HG02852 (cell line): Measurements from ENCODE around the gene WWOX.

ENCODE experiments used
- ATAC-seq: cut with Tn5 transposase; IDR thresholded peaks from one replicate; pipeline ENCODE4 v1.9.1; 2021; ENCODE audit warnings: mild to moderate bottlenecking, moderate library complexity; ENCODE audit not compliant: unreplicated experiment

Gene WWOX

DNA sequence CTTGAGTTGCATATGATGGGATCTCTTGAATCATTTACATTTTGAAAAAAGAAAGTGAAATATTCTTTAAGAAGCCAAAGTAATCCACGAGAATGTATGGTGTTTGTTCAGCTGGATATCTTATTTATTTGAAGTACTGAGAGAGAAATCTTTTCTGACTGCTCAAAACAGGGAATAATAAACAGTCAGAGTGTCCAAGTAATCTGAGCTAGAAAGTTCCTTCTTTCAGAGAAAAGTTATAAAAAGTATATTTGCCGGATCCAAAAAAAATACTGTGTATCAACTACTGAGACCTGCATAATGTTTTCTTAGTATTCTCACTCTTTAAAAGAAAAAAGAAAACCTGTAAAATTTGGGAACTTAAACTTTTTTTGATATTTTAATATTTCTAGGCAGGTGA, 350.8 kb downstream of the WWOX start:
- no peak for ATAC-seq

DNA sequence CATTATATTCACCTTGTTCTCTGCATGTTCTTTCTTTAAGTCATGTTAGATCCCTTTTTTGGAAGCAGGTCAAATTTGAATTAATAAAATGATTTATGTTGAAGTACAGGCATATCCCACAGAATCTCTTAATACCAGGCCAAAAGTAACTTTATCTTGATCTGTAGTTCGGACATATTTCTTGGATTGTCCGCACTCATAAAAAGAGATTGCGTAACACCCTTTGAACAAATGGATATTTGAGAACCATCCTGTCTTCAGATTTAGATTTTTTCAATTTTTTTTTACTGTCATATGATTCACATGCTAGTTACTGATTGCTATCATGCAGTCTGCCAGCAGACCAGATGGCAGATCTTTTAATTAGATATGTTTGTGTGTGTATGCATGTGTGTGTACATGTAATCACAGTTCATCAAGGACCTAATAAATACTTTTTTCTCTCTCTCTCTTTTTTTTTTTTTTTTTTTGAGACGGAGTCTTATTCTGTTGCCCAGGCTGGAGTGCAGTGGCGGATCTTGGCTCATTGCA, 352.6 kb downstream of the WWOX start:
- no peak for ATAC-seq

DNA sequence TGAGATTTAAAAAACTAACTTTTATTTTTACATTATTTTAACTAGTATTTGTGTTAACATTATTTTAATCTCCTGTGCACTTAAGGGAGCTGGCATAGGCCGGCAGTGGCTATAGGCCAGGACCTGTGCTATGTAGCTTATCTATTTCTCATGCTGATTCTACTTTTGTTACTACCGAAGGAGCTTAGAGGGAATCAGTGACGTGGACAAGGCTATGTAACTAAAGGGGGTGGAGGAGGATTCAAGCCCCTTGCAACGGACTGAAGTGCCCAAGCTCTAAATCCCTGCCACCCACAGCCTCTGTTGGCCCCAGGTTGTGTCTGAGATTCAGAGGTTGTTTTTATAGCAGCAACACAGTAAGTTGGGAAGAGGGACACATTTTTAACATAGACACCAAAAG, 356.4 kb downstream of the WWOX start:
- ATAC-seq = no peak

DNA sequence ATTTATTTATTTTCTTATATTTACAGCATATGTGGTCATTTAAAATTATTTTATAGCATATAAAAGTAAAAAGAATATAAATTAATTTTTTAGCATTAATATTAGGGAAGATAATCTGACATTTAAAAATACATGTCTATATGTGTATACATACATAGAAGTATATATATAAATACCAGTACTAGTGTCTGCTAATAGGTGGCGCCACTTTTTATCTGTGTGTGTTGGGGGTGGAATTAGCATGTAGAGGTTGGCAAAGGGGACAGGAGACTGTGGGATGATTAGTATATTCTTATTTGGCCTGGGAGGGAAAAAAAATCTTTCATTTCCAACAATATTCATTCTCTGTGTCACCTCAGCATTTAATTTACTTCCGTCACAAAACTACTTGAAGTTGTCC, 359.1 kb downstream of the WWOX start:
- no peak for ATAC-seq

DNA sequence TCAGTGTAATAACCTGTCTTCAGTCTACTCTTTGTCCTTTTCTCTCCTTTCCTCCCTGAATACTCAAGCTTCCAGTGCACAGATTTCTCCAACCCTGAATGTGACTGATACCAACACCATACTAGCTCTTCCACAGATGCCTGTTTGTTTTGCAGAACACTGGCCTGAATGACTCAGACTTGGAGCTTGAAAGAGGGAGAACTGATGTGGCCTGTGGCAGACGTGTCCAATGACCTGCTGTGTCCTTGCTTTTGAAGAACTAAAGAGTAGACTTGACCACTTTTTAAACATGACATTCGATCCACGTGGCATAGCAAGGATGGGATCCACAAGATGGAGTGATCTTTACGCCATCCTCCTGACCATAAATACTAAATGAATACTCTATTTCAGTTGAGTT, 361.0 kb downstream of the WWOX start:
- ATAC-seq = no peak

DNA sequence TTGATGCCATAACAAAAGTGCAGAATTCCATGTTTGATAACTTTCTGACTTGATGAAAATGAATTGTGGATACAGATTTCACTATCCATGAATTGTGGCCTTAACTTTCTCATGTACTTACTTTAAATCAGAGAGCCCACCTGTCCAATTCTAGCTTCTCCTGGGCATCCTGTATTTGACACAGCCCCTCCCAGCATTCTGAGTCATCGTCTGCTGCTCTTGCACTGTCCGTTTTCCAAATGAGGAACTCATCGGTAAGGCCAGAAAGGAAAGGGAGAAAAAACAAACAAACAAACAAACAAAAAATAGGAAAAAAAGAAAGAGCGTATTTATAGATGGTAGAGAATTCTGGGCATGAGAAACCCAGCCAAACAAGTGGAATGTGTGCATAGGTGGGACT, 361.6 kb downstream of the WWOX start:
- no peak for ATAC-seq

DNA sequence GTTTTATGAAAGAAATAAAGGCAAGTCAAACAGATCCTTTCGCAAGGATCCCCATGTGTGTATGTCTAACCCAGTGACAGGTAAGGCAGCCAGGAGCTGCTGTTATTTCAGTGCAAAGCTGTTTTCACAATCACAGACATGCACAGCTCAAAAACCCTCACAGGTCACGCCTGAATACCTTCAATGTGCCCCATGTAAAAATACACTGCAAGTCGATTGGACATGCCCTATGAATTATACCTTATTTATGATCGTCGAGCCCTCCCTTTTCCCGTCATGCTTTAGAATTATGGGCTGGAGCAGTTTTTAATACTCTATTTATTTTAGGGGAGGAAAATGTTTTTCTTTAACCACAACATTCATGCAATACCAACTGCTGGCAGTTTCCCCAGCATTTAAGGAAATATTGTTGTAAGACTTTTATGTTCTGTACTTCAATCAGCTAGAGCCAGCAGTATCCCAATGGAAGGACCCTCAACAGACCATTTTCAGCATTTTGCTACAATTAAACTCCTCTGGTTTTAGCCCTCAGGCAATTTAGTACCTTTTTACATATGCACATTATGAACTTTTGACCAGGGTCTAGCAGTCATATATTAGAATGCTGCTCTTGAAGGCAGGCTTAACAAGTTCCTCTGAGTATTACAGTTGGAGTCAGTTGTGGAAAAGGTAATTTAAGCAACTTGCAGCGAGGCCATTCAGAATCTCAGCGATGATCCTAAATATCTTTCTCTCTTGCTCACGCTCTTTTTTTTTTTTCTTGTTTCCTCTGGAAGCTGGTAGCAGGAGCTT, 362.2 kb downstream of the WWOX start:
- ATAC-seq = no peak

DNA sequence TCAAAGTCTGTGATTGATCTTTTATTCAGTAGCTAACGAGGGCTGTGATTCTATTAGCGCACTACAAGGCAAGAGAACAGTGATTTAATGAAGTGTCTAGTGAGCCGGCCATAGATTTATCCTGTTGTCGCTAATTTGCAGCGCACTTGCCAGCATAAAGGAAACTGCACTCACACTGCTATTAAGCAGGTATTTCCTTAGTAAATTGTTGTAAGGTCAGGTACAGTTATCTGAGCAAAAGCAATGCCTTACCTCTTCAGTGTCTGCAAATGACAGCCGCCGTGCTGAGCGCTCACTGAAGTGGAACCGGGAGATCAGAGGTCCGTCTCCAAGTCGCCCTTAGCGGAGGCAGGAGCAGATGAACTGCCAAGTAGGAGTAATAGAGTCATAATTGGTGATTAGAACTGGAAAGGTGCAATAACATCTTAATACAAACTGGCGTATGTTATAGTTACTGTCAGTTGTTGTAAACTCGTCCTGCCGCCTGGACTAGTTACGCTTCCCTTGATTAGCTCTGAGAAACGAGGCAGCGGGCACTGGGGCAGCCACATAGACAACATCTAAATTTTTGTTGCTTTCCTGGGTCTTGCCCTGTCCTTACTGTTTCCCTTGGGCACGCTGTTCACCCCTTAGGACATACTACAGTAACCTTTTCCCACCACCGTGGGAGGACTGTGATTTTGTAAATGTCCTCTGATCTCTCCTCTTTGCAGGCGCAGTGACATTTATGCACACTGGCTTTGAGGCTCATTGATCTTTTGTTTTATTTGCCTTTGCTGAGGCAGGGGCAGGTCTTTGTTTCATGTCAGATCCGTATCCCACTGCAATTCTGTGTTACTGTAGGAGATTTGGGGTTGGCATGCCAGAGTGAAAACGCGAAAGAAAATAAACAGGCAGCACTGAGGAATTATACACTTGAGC, 363.1 kb downstream of the WWOX start:
- no peak for ATAC-seq

DNA sequence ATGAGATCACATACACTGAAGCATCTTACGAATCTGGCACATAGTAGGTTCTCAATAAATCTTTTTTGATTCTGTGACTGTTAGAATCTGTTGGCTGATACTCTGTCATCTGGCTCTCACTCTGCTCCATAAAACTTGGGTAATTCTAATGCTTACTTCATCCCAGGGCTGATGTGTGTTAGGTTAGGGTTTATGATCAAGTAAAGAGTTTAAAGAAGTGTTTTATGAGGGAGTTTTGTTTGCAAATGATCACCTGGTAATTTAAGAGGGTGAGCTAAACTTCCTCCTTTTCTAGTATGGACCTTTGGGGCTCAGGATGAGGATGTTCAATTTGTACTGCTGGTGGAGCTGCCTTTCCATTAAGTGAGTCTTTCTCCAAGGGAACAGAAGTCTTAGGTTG, 364.1 kb downstream of the WWOX start:
- ATAC-seq = no peak

DNA sequence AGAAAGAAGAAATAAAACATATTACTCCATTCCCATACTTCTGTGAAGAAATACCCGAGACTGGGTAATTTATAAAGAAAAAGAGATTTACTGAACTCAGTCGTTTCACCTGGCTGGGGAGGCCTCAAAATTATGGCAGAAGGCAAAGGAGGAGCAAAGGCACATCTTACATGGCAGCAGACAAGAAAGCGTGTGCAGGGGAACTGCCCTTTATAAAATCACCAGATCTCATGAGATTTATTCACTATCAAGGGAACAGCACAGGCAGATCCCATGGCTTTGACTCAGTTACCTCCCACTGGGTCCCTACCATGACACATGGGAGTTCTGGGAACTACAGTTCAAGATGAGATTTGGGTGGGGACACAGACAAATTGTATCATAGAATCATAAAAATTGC, 365.4 kb downstream of the WWOX start:
- ATAC-seq = no peak

DNA sequence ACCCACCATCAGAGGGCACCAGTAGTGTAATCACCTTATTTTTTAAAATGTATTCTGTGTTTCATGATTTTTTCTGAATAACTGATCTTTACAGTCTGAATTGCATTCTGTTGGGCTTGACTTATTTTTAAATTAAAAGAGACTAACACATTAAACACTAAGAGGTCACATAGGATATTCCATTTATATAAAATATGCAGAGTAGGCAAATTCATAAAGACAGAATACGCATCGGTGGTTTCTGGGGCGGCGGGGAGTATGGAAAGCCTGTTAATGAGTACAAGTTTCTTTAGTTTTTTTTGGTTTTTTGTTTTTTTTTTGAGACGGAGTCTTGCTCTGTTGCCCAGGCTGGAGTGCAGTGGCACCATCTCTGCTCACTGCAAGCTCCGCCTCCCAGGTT, 366.3 kb downstream of the WWOX start:
- ATAC-seq = no peak

DNA sequence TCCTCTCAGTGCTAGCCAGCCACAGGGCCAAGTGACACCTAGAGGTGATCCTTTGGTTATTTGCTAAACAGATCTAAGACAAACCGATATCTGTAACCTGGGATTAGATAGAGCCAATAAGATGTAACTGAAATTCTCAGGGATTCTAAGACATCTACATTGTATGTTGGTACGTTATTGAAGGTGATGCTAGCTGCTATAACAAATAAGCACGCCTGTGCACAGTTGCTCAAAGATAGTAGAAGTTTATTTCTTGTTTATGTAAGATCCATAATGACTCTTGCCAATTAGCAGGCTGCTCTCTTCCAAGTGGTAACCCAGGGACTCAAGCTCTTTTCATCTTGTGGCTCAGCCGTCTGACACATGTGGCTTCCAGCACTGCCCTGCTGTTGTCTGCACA, 370.3 kb downstream of the WWOX start:
- no peak for ATAC-seq

DNA sequence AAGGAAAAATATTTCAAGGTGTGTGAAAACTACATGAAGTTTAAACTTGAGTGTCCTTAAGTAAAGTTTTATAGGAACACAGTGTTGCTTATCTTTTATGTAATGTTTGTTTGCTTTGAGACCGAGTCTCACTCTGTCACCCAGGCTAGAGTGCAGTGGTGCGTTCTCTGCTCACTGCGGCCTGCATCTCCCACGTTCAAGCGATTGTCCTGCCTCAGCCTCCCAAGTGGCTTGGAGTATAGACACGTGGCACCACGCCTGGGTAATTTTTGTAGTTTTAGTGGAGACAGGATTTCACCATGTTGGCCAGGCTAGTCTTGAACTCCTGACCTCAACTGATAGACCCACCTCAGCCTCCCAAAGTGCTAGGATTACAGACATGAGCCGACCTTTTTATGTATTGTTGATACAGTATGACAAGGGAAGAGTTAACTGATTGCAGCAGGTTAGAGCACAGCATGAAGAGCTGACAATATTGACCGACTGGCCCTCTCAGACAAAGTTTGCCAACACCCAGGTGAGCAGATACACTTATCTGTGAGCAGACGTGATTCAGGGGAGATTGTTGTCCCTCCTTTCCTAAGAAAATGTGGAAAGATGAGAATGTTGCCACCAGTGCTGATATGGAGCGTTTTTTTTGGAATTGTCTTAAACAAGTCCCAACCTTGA, 373.7 kb downstream of the WWOX start:
- no peak for ATAC-seq

DNA sequence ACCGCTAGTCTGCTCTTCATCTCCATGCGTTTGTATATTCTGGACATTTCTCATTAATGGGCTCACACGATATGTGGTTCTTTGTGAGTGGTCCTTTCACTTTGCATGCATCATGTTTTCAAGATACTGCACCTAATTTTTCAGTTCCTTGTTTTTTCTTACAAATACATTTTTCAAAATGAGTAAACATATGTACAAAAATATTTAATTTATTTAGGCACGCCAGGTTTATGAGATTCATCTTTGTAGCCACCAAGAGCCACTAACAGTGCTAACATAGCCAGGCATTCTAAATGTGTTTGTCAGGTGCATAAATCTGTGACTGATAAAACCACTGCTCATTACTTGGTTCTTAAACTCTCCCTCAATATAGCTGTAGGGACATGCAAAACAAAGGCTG, 375.3 kb downstream of the WWOX start:
- ATAC-seq = peak; percentile 87

DNA sequence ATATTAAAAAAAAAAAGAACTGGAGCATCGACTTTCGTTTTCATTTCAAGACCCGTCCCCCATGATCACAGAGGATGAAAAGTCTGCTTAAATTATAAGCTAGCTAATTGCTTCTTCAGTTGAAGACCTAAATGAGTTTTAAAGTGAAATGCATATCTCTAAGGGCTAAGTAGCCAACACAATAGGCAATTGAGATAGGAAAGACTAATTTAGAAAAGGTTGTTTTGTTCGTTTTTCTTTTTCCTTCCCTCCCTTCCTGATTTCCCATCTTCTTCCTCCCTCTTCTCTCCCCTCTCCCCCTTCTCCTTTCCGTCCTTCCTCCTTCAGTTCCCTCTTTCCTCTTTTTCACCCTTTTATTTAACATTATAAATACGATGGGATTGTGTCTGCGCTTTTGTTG, 377.2 kb downstream of the WWOX start:
- ATAC-seq = no peak

DNA sequence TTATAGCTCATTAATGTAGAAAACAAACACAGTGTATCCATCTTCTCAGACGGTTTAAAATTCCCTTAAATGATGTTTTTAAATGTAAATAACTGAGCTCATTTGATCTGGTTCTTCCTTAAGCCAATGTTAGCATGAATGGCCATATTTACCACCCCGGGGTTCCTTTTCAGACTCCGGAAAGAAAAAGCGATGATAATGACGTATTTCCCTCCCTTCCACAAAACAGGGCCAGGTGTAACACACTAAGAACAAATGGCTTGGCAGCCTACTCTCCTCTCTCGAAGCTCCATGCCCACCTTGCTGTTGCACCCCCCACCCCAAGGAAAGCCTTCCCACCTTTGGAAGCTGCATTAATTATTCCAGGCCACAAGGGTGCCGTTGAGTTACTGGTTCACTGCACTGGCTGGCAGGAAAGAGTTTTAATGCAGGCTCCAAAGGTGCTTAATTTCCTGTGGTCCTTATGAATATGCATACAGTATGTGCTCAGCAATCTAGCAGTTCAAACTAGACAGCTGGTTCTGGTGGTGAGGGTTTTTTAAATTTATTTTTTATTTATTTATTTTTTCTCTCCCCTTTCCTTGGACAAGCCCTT, 378.9 kb downstream of the WWOX start:
- no peak for ATAC-seq

DNA sequence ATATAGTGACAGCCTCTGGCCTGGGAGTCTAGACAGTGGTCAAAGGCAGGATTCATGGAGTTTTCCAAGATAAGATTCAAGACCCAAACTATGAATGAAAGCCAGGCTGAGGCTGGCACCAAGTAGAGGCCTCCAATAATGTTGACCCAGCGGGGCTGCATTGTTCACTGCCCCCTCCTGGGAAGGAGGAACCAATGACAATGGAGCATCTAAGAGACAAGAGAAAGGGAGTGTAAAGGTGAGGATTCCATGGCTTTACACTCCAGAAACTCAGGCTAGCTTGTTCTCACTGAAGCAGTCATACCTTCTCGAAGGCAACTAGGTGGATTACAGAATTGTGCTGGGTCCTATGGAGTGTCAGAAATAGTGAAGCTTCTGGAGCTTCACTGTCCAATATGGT, 380.3 kb downstream of the WWOX start:
- ATAC-seq = no peak

DNA sequence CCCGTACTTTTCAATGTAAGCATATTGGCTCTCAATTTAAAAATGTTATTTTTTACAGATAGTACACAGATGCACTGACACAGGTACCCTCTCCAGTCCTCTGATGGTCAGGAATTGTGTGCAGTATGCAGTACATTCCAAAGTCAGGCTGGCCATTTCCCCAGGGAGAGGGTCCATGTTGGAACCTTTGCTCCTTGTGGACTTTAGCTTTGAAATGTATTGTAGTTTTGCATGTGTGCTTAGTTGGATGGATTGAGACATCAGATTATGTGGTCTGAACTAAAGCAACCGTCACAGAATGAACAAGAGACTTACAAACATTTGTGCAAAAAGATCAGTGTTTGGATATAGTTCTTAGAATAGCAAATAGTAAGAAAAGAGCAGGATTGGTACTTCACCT, 381.1 kb downstream of the WWOX start:
- no peak for ATAC-seq

DNA sequence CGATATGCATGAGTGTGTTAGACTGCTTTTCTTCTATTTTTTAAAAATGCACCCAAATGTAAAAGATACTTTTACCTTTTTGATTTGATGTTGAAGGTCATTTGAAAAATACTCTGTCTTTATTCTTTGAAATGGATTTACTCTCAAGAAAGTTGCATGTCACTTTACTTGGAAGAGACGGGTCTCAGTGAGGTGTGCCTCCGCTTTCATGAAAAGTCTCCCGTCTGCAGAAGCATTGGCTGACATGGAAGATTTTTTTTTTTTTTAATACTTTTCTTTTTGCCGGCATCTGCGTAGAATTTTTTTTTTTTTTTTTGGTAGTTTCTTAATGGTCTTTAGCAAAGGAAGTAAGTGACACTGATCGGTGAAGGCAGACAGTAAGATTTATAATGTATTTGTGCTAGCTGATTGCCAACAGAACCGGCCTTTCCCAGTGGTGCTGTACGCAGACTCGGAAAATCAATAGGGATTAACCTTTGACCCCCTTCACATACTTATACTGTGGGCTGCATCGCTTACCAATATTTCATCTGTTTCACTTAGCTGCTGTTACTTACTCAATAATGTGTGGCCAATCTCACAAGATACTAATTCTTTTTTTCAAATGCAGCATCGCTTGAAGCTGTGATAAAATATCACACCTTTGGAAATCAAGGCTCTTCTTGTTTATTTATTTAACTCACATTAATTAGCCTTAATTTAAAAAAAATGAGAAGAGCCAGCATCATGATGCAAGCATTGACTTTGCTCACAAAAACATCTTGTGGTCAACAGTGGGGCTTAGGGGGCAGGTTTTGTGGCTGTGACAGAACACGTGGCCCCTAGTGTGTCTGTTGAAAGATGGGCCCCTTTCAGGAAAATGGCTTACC, 383.9 kb downstream of the WWOX start:
- no peak for ATAC-seq

DNA sequence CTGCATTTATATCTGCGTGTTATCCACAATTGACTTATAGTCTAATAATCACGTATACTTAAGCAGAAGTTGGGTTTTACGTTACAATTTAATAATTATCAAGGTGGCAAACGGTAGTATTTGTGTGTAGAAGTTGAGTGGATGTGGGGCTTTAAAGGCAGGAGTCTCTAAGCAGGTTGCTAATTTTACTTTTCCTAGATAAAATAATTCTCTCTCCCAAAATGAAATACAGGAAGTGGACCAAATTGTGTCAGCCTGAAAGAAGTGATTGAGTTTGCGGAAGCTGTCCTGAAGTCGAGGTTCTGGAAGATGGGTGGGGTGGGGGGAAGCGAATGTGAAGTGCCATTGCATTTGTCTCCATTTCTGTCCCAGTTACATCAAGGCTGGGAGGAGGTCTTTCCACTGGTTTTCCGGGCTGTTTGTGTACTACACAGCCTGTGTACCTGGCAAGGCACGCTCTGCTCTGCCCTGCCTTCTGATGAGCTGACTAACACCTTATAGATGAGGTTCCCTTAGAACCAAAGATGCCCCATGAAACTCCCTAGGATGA, 385.1 kb downstream of the WWOX start:
- no peak for ATAC-seq
